GM18867 (cell line): ENCODE results near the gene TSEN54.
A peak's percentile ranks its signal among the peaks of the same experiment; 100 is the strongest.

Experiments
- ATAC-seq: cut with Tn5 transposase; IDR thresholded peaks from one replicate; pipeline ENCODE4 v1.9.1; 2021; ENCODE audit warnings: mild to moderate bottlenecking, moderate library complexity; ENCODE audit not compliant: unreplicated experiment

Gene TSEN54

DNA sequence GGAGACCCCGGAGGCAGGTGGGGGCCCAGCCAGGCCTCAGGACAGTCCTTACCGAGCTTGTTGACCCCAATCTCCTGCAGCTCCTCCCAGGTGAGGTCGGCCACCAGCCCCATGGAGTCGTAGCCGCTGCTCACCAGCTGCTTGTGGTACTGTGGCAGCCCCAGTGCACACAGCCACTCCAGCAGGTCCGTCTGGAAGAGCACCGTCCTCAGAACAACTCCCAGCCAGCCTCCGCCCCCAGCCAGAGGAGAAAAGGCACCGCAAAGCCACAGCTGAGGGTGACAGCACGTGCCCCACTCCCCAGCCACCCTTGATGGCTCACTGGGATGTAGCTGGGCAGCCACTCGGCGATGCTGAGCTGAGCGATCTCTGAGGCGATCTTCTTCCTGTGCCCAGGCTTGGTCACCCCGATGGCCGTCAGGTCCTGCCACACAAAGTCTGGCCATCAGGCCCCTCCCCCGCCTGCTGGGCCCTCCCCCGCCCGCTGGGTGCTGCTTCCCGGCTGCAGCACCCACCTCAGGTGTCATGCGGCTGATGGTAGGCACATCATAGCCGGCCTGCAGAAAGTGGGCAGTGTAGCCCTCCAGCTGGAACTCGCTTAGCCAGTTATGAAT is 12.9 kb upstream of the TSEN54 start:
- no peak for ATAC-seq

DNA sequence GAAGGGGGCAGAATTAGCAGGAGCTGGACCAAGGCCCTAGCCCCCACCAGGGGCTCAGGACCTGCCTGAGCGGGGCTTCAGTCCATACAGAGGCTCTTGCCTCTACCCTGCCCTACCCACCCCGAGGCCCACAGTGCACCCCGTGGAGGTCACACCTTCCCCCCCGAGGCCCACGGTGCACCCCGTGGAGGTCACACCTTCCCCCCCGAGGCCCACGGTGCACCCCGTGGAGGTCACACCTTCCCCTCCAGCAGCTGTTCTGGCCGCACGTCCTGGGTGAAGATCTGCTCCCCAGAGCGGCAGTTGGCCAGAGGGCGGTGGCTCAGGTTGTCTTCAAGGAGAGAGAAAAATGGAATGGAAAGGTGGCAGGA is 12.4 kb upstream of the TSEN54 start:
- ATAC-seq: no peak

DNA sequence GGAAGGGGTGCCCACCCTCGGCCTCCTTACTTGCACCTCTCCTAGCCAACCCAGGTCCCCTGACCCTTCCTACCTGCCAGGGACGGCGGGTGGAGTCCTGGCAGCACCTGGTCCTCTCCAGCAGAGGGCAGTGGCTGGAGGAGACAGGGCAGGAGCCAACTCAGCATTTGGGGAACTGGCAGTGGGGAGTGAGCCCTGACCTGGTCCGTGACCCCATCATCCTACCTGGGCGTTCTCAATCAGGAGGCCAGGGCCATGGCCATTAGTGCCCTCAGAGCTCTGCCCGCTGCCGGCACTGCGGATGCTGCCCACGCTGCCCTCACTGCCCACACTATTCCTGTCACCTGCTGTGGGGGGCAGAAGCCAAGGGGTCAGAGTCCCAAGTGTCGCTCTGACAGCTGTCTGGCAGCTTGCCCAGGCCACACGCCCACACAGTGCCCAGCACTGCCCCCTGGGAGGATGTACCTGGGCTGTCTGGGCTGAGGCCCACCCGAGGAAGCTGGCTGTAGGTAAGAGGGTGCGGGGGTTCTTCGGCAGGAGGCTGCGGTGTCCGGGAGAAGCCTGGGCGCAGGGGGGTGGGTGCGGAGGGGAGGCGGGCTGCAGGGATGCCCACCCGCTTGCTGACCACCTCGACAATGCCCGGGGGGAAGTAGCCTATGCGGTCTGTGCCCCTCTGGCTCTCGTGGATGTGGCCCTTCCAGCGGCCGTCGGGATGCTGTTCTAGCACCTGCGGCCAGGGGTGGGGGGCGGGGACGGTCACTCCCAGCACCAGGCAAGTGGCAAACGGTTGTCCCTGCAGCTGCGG is 11.8 kb upstream of the TSEN54 start:
- ATAC-seq: no peak

DNA sequence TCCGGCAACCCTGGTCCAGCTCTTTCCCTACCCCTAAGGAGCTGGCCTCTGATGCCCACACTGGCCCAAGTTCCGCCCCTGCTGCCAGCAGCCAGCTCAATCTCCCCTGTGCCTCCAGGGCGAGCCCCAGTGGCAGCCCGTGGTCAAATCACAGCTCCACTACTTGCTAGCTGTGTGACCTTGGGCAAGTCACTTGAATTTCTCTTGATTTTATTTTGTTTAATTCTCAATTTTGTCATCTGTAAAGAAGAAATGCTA is 11.2 kb upstream of the TSEN54 start:
- ATAC-seq: no peak

DNA sequence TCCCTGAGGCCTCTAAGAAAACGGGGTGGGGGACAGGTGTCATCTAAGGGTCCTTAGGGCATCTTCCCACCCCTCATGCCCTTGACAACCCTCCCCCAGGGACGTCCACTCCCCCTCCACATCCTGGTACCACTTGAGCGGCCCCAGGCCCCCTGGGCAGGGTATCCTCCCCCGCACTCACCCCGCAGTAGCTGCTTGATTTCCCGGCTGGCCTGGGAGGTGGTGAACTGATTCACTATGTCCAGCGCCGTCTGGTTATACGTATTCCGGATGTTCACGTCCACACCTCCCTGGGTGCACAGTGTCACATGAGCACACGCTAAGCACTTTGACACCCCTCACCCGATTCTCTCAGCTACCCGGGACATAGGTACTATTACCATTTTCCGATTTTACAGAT is 10.7 kb upstream of the TSEN54 start:
- no peak for ATAC-seq

DNA sequence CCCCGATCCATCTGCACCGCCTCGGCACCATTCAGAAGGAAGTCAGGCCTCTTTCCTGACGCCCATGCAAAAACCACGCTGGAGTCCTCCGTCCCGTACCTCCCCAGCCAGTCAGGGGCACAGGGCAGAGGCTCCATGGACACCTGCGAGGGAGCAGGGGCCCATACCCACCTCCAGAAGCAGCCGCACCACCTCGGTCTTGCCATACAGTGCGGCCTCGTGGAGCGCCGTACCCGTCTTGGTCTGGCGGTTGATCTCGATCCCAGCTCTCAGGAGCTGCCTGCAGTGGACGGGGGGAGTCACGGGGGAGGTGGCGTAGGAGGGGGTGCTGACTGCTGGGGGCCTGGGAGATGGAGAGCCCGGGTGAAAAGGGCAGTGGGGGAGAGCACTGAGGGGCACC is 10.2 kb upstream of the TSEN54 start:
- ATAC-seq: no peak

DNA sequence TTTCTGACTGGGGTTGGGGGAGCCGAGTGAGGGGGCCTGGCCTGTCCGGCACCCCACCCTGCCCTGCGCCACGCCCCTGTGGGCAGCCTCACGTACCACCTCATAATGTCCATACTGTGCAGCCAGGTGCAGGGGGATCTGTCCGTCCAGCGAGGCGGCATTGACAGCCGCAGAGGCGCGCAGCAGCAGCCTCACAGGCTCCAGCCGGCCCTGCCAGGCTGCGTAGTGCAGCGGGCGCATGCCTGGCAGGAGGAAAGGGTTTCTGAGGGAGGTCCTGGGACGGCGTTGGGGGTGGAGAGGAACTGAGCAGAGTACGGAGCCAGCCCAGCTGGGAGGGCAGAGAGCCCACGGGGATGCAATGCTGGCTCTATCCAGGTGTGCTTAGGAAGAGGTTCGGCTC is 9.4 kb upstream of the TSEN54 start:
- no peak for ATAC-seq

DNA sequence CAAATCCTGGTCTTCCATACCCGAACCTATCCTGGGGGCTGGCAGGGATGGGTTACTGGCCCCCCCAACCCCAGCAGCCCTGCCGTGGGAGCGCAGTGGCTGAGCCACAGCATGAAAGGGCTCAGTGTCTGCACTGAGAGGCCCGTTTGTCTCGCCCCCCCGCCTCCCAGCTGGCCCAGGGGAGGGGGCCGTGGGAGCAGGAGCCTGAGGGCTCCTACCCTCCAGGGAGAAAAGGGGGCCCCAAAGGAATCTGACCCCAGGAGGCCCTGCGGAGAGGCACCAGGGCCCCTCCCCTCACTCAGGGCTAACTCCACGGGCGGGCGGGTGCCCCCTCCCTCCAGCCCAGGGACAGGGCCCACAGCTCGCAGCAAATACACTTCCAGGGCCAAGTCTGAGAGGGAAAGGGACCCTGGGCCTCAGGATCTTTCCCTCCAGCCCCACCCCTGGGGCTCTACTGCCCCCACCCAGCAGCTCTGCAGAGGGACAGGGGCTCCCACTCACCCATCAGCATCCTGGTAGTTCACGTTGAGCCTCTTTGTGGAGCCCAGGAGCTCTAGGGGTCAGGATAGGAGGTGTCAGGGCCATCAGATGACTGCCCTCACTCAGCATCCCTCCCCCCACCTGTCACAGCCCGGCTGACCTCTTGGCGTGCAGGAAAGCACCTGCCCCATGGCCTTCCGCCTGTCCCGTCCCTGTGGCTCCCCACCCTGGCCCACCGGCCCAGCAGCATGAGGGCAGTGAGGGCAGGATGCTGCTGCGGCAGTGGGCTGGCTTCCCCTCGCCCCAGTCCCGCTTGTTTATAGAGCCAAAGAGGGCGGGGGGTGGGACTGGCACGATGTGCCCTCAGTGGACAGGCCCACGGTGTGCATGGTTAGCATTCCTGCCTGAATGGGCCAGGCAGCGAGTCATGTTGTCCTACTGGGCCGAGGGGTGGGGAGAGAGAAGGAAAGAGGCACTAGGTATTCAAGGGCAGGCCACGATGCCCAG is 8.3 kb upstream of the TSEN54 start:
- ATAC-seq: no peak

DNA sequence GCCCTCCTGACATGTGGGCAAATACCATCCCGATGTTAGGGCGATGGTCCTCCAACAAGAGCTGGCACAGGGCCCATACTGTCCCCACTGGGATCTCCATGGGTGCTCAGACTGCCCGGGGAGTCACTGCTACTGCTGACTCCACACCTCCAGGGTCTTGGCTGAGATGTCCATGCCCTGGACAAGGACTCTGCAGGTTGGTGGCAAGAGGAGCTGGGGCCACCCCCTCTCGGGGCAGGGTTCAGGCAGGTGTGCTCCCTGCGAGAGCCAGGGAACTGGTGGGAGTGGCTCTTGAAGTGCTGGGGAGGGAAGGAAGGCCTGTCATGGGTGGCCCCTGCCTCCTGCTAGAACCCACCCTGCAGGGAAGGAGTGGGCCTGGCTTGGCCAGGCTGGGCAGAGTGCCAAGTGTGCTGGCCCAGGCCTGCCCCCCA is 7.4 kb upstream of the TSEN54 start:
- ATAC-seq: no peak

DNA sequence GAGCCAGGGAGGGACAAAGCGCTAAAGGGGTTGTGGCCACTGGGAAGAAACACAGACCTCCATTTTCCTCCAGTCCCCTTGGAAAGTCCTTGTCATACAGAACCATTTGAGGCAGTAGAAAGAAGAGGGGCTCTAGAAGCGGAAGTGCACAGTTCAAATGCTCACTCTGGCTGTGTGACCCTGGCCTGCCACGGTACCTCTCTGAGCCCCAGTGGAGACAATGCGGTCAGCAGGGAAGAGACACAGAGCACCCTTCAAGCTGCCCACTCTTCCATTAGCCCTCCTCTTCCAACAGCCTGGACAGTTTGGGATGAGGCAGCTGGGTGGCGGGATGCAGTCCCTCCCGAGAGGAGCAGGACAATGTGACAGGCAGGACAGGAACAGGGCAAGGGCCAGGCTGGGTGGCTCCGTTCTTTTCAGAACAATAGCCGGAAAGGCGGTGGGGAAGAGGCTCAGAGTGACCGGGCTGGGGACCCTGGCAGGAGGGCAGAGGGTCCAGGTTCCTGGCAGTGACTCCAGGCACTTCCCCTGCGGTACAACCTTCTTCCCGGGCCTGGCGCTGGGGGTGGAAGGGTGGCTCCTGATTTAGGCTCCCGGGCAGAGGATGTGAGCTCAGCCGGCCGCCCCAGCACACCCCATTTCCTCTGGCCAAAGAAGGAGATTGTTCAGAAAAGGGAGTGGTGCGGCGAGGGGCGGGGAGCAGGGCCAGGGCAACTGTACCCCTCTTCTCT is 6.6 kb upstream of the TSEN54 start:
- ATAC-seq: no peak

DNA sequence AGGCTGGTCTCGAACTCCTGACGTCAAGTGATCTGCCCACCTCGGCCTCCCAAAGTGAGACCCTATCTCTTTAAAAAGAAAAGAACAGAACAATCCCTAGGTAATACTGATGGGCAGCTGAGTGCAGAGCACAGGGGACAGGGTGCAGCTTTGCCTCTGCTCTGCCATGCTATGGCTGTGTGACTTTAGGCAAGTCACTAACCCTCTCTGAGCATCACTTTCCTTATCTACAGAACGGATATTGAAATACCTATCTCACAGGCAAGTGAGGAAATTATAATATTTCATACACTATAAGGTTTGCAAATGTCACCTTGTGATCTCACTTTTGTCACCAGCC is 5.1 kb upstream of the TSEN54 start:
- no peak for ATAC-seq

DNA sequence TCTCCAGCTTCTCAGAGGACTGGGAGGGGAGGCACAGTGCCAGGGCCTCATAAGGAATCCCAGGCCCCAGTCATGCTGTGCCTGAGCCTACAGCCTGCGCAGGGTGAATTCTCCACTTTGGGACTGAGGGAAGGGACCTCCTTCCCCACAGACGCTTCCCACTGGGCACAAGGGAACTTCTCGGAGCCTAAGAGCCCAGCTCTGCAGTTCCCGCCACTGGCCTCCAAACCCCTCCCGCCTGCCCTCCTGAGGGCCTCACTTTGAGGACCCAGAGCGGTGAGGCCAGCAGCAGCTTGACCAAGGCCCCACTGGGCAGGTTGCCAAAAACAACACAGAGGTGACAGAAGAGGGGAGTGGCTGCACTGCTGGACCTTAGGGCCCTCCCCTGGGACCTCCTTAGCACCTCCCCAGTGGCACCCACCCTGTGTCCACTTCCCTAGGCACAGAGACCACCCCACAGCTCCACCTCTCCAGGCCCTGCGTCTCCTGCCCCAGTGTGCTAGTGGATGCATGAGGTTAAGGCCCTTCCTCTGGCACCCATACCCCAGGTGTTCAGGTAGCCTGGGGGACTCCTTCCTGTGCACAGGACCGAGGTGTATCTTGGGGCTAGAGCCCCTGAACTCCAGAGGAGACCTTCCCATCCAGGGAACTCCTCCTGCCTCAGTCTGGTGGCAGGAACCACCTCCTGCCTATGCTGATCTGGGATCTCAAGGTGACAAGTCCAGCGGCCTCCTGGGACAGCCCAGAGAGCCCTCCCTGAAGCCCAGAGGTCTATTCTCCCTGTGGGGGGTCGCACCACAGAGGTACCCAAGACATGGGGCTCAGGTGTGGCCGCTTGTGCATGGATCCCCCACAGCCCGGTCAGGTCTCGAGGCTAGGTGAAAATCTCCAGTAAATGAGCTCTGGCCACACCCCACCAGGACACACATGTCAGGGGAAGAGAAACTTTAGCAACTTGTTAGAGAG is 4.4 kb upstream of the TSEN54 start:
- ATAC-seq: no peak

DNA sequence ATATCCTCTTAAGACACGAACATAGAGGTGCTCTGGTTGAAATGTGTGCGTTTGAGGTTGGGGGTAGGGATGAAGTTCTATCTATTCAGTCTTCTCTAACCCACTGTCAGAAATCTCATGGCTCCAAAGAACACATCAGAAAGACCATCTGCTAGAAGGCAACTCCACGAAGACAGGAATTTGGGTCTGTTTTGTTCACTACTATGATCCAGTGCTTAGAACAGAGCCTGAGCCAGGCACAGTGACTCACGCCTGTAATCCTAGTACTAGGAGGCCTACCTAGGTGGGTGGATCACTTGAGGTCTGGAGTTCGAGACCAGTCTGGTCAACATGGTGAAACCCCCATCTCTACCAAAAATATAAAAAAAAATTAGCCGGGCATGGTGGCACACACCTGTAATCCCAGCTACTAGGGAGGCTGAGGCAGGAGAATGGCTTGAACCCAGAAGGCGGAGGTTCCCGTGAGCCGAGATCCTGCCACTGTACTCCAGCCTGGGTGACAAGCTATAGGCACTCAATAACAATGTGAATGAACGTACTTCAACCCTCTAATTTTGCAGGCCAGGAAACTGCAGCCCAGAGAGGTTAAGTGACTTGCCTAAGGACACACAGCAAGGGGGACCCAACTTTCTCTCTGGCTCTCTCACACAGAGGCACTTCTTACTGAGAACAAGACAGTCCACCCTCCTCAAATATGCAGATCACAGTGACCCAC is 3.2 kb upstream of the TSEN54 start:
- ATAC-seq: no peak

DNA sequence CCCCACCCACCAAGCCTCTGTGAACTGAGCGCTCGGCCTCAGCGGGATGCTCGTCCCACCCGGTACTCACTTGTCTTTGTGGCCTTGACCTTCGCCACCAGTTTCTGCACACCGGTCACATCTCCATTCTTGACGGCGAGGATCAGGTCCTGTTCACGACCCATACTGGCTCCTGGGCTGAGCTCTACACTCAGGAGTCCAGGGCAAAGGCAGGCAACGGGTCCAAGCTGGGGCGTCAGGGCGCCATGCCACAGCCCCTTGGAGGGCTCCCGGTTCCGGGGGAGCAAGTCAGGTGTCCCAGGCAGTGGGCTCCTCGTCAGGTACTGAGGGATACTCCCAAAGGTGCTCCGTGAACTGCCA is 2.7 kb upstream of the TSEN54 start:
- ATAC-seq: no peak

DNA sequence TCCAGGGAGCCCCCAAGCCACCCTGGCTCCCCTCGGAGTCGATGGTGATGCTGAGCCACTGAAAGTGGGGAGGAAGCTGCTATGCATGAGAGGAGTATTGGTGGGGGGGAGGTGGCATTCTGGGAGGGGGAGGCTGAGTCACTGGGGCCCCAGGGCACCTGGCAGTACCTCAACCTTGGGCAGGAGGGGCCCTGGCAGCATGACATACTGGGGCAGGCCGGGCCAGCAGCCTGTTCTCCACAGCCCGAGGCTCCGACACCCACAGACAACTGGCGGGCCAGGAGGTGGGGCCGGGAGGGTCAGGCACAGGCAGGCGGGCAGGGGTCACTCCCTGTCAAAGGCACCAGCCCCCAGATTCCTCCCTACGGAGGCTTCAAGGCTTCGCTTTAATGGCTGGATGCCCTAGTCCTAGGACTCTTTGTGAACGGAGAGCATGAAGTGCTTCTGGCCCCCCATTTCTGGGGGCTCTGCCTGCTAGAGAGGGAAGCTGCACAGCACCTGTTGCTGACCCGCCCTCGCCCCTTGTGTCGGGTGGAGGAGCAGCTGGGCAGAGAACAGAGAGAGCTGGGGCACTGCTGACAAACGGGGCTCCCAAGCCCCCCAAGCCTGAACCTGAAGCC is 1.9 kb upstream of the TSEN54 start:
- ATAC-seq: no peak

DNA sequence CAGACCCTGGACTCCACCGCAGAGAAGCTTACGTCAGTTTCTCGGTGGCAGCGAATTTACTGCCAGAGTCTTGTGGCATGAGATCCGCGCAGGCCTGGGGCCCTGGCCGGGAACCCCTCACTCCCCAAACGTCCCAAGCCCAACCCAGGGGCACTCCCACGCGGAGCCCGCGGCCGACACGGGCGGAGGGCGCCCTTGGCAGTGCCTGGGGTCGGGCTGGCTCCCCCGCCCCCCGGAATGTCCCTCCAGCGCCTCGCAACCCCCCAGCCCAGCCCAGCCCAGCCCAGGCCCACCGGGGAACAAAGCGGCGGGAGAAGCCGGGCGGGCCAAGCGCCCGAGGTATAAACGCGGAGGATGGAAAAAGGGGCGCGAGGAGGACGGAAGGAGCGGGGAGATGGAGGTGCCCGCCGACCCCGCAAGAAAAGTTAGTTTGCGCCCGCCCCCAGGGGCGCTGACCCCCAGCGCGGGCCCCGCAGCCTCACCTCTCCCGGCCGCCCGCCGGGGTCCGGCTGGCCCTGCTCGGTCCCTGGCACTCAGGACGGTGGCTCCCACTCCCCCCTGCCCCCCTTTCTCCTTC is 1.3 kb upstream of the TSEN54 start:
- no peak for ATAC-seq

DNA sequence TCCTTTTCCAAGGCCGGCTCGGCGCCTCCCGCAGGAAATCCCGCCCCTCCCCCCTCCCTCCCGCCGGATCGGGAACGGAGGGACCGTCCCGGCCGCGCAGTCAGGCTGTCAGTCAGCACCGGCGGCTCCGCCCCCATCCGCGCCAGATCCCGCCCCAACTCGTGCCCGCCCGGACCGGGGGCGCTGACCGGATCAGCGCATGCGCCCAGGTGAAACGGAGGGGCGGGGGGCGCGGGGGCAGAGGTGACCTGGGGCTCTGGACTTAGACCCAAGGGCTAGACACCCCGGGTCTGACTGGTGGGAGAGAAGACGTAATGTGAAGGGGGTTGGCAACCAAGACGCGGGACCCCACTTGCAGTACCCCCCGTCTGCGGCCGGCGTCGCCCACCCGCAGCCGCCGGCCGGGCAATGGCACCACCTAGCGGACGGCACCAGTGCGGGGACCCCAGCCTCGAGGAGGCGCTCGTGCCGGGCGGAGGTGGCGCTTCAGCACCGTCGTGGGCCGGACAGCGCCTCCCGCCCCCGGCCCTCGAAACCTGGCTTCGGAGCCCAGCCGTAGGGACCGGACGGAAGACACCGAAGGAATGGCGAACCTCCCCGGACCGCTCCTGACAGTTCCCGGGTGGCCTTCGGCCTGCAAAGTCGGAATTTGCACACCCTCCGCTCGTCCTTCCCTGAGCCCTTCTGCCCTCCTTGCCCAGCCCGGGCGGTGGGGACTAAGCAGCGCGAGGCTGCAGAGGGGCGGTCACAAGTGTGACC is 653 bp upstream of the TSEN54 start, which contains the start of gene CASKIN2:
Gene CASKIN2 (minus strand): TSS at position 42 of the 759 bp plus-strand sequence. CDS start 1,733 bp downstream, outside the sequence.
- ATAC-seq: peak; percentile 51
